Endothelial cell of umbilical vein (primary cell): Measurements from ENCODE around the gene FHOD1. TPM values are rescaled to one million over a fixed set of nuclear protein-coding genes. Genes with fewer than 3 reads are reported as not detected.

Experiments
- BruUV-seq: library from RNA; stranded (reverse); fragments of 400-500 nt; replicated peaks from 2 replicates; lab custom pipeline; 2021; lab: Mats Ljungman, UMichigan
- CTCF ChIA-PET: fragments of 300-600, 350-600 bp; sonication (Branson Sonifier 250); formaldehyde crosslinking; loops from one replicate; lab custom pipeline; 2021; ENCODE audit warnings: antibody characterized with exemption, inconsistent platforms; lab: Charles Lee
- POLR2A ChIA-PET: fragments of 300-600, 350-600 bp; sonication (Branson Sonifier 250); formaldehyde crosslinking; loops from one replicate; lab custom pipeline; 2021; ENCODE audit warnings: antibody characterized with exemption, inconsistent platforms; lab: Charles Lee
- DNase-seq: peaks from one replicate; pipeline ENCODE4 v3.0.0-alpha.2; 2011; ENCODE audit warnings: low read depth, low spot score
- FAIRE-seq: peaks from 2 replicates; lab custom pipeline; 2011; peaks lifted over from hg19 to GRCh38; lab: Jason Lieb, UNC
- H2AFZ ChIP-seq: 2 replicates; pipeline ENCODE4 v1.6.0; 2012; ENCODE audit warnings: low read depth, low read length, control low read depth, inconsistent platforms
- H3K27ac ChIP-seq: 2 replicates; pipeline ENCODE4 v1.5.1; 2011; ENCODE audit warnings: low read depth, mild to moderate bottlenecking, control low read depth, low read length, moderate library complexity; ENCODE audit not compliant: insufficient read depth
- H3K27me3 ChIP-seq, 2 experiments: 2 replicates each; pipeline versions ENCODE4 v1.6.0 to v1.6.1; 2011; ENCODE audit warnings: low read length in 2 of 2, mixed read lengths in 1 of 2; ENCODE audit not compliant: control insufficient read depth in 2 of 2, insufficient read depth in 2 of 2
- H3K36me3 ChIP-seq, 2 experiments: 2 replicates in 1 of 2; 3 replicates in 1 of 2; pipeline ENCODE4 v1.5.1; 2011; ENCODE audit warnings: low read length in 2 of 2, mild to moderate bottlenecking in 1 of 2, moderate library complexity in 1 of 2; ENCODE audit not compliant: control insufficient read depth in 2 of 2, insufficient read depth in 2 of 2; ENCODE audit errors: extremely low read depth in 1 of 2
- H3K4me1 ChIP-seq: 3 replicates; pipeline ENCODE4 v1.5.1; 2011; ENCODE audit warnings: mild to moderate bottlenecking, low read length; ENCODE audit not compliant: control insufficient read depth, insufficient read depth; ENCODE audit errors: extremely low read depth
- H3K4me2 ChIP-seq: 2 replicates; pipeline ENCODE4 v1.6.1; 2011; ENCODE audit warnings: low read length, control low read depth, mixed read lengths; ENCODE audit not compliant: insufficient read depth
- H3K4me3 ChIP-seq, 3 experiments: fragments of 200-600 bp in 1 of 3; sonication (generic), shearing (Covaris generic) in 1 of 3; replicated peaks in 1 of 3; 2 replicates each; pipeline ENCODE4 v1.5.1; 2011 to 2016; ENCODE audit warnings: control low read depth in 3 of 3, low read length in 3 of 3, mild to moderate bottlenecking in 2 of 3, inconsistent platforms in 1 of 3, low read depth in 1 of 3, moderate library complexity in 1 of 3; ENCODE audit not compliant: insufficient read depth in 1 of 3
- H3K79me2 ChIP-seq: 2 replicates; pipeline ENCODE4 v1.6.0; 2012; ENCODE audit warnings: low read length, inconsistent platforms; ENCODE audit not compliant: control insufficient read depth, insufficient read depth
- H3K9ac ChIP-seq: replicated peaks from 2 replicates; pipeline ENCODE3; 2011; ENCODE audit warnings: low read length, control low read depth; ENCODE audit not compliant: insufficient read depth; ENCODE audit errors: extremely low read depth
- H3K9me1 ChIP-seq: replicated peaks from 3 replicates; pipeline ENCODE4 v1.6.0; 2011; ENCODE audit warnings: mild to moderate bottlenecking, low read length; ENCODE audit not compliant: control insufficient read depth, insufficient read depth; ENCODE audit errors: extremely low read depth
- H3K9me3 ChIP-seq: replicated peaks from 2 replicates; pipeline ENCODE4 v1.5.1; 2012; ENCODE audit warnings: low read length, inconsistent platforms; ENCODE audit not compliant: control insufficient read depth, insufficient read depth
- H4K20me1 ChIP-seq: replicated peaks from 2 replicates; pipeline ENCODE3; 2011; ENCODE audit warnings: mild to moderate bottlenecking, low read length; ENCODE audit not compliant: control insufficient read depth, insufficient read depth; ENCODE audit errors: extremely low read depth
- FOS ChIP-seq: IDR thresholded peaks from 2 replicates; pipeline ENCODE4 v1.6.1; 2011; ENCODE audit warnings: mild to moderate bottlenecking, low read length, moderate library complexity, borderline replicate concordance; ENCODE audit not compliant: insufficient read depth
- GATA2 ChIP-seq: IDR thresholded peaks from 2 replicates; pipeline ENCODE4 v1.7.0; 2011; ENCODE audit warnings: low read depth, mild to moderate bottlenecking, moderate library complexity, mixed read lengths, low read length; ENCODE audit not compliant: insufficient read length, insufficient read depth
- JUN ChIP-seq: IDR thresholded peaks from 2 replicates; pipeline ENCODE4 v1.6.1; 2011; ENCODE audit warnings: borderline replicate concordance, low read depth; ENCODE audit not compliant: insufficient read length, insufficient read depth
- MAX ChIP-seq: IDR thresholded peaks from 2 replicates; pipeline ENCODE4 v1.6.1; 2011; ENCODE audit not compliant: insufficient read depth, insufficient read length
- MYC ChIP-seq: IDR thresholded peaks from one replicate; pipeline ENCODE4 v1.6.1; 2011; ENCODE audit warnings: mild to moderate bottlenecking, low read depth, low read length
- POLR2A ChIP-seq: IDR thresholded peaks from 2 replicates; pipeline ENCODE4 v1.6.1; 2012; ENCODE audit warnings: low read depth, mild to moderate bottlenecking, control low read depth, low read length
- POLR2AphosphoS5 ChIP-seq: IDR thresholded peaks from 2 replicates; pipeline ENCODE4 v1.6.1; 2012; ENCODE audit warnings: low read depth, mild to moderate bottlenecking, control low read depth, low read length, moderate library complexity; ENCODE audit not compliant: insufficient read depth
- dilution Hi-C: fragments of 300-500 bp; cut with MboI; formaldehyde crosslinking; loops from one replicate; pipeline ENCODE4 v1.15.0; 2019; ENCODE audit warnings: low sequenced_read_pairs; ENCODE audit not compliant: extremely low pct_ligation_motif_present
- intact Hi-C: fragments of 100-400 bp; cut with micrococcal nuclease; formaldehyde crosslinking; loops from one replicate; pipeline ENCODE4 v1.10.0; 2022
- polyA plus RNA-seq, 4 experiments: library from polyadenylated mRNA; depleted of rRNA in 3 of 4; stranded (reverse) in 3 of 4; unstranded in 1 of 4; fragments of >200 nt; gene quantifications; 2 replicates each; pipeline versions ENCODE4 v1.2.1 to v1.2.3, GENCODE V29; 2011 to 2012; ENCODE audit warnings: missing spikeins in 1 of 4
- total RNA-seq: library from RNA; stranded (reverse); gene quantifications from 2 replicates; pipeline ENCODE4 v1.2.3, GENCODE V29; 2021
- TF ChIP-seq, protein P1 (sequence below), 2 donors: IDR thresholded peaks; 1 replicate in 1 of 2; 2 replicates in 1 of 2; pipeline ENCODE4 v1.5.1; 2011; ENCODE audit warnings: low read length in 2 of 2, mild to moderate bottlenecking in 2 of 2, moderate library complexity in 2 of 2, control low read depth in 1 of 2, inconsistent platforms in 1 of 2, low read depth in 1 of 2; ENCODE audit not compliant: insufficient read depth in 1 of 2; ENCODE audit errors: extremely low read depth in 1 of 2

Gene FHOD1
- total and polyA plus RNA-seq, 2 donors (not counting 3 experiments of a cell fraction or from before 2014, with no cell fraction given) = 63.6 to 124 TPM

DNA sequence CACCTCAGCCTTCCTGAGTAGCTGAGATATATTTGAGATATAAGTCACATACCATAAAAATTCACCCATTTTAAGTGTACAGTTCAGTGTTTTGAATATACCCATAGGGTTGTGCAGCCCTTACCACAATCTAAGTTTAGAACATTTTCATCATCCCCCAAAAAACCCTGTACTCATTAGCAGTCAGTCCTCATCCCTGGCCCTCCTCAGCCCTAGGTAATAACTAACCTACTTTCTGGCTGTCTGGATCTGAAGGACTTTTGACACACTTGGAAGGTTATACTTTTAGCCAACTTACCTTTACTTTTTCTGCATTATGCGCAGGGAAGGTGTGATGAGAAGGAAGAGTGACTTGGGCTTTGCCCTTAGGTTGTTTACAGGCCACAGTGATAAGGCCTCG is 28.0 kb upstream of the FHOD1 start:
- DNase-seq = no peak
- Histone ChIP-seq H3K27me3 (no peaks in the 10 kb centered on the region), H3K4me2 (no peak overlapping the region), H3K9ac (no peak overlapping the region), H3K79me2 (peaks cover 9% of the 10 kb centered on the region), H3K9me1 (no peaks in the 10 kb centered on the region), H3K9me3 (no peaks in the 10 kb centered on the region), H4K20me1 (no peaks in the 10 kb centered on the region), H3K4me1 (peaks cover 21% of the 10 kb centered on the region), H3K36me3 (peaks cover 0 to 3% of the 10 kb centered on the region in 2 experiments), H3K27ac (no peak overlapping the region), H3K4me3 (no peak overlapping the region), H2AFZ (no peak overlapping the region)
- dilution Hi-C loops (no loop called here), intact Hi-C loops (loop anchor here (5.0 kb wide), 2 partner anchors 72 to 192 kb away; no protein-coding TSS in a partner anchor)
- BruUV-seq = no TSS peak
- FAIRE-seq = no peak
- TF ChIP-seq GATA2 (no peak), JUN (no peak)
- ChIA-PET POLR2A (no interaction called here), CTCF (no interaction called here)

DNA sequence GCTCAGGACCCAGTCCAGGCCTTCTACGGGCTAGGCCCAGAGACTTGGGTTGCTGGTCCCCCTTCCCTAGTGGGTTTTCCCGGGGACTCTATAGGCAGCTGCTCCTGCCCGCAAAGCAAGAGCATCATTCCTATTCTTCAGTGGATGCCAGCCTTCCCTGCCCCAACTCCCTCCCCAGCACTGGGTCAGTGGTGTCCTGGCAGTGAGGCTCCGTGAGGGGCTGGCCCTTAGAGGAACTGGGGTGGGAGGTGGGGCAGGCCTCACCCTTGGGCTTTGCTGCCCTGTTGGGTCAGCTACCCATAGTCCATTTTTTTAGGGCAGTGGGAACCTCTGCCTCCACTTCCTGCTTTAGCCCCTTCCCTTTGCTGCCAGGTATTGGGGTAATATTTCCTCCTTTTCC is 24.2 kb upstream of the FHOD1 start:
- H3K9me3 ChIP-seq = no peaks in the 10 kb centered on the region
- H3K27me3 ChIP-seq = no peaks in the 10 kb centered on the region
- no peaks in the 10 kb centered on the region for H3K9me1 ChIP-seq
- H3K36me3 ChIP-seq = peaks cover 0 to 2% of the 10 kb centered on the region in 2 experiments
- FAIRE-seq (no peak), DNase-seq (no peak)
- ChIA-PET CTCF (interaction anchor here (2.2 to 4.5 kb wide), 2 partner anchors 11 to 128 kb away, joined by 9 to 20 read pairs; no protein-coding TSS in a partner anchor), POLR2A (no interaction called here)
- dilution Hi-C loops (no loop called here), intact Hi-C loops (no loop called here)
- H3K4me2 ChIP-seq = no peak overlapping the region
- peaks cover 4% of the 10 kb centered on the region for H3K79me2 ChIP-seq
- no peak overlapping the region for H3K4me3 ChIP-seq
- no peaks in the 10 kb centered on the region for H4K20me1 ChIP-seq
- TF ChIP-seq MYC (no peak), GATA2 (no peak), POLR2A (no peak), POLR2AphosphoS5 (no peak), FOS (no peak), MAX (no peak), JUN (no peak)
- TF ChIP-seq, protein P1, sequence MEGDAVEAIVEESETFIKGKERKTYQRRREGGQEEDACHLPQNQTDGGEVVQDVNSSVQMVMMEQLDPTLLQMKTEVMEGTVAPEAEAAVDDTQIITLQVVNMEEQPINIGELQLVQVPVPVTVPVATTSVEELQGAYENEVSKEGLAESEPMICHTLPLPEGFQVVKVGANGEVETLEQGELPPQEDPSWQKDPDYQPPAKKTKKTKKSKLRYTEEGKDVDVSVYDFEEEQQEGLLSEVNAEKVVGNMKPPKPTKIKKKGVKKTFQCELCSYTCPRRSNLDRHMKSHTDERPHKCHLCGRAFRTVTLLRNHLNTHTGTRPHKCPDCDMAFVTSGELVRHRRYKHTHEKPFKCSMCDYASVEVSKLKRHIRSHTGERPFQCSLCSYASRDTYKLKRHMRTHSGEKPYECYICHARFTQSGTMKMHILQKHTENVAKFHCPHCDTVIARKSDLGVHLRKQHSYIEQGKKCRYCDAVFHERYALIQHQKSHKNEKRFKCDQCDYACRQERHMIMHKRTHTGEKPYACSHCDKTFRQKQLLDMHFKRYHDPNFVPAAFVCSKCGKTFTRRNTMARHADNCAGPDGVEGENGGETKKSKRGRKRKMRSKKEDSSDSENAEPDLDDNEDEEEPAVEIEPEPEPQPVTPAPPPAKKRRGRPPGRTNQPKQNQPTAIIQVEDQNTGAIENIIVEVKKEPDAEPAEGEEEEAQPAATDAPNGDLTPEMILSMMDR (IDR thresholded peaks at IDR 0.05; ENCODE audit: extremely low read depth in 1 of 2, insufficient read depth in 1 of 2, low read depth in 1 of 2, low read length in 2 of 2) = no peak
- no TSS peak for BruUV-seq
- H3K4me1 ChIP-seq = peaks cover 23% of the 10 kb centered on the region
- H3K27ac ChIP-seq = no peak overlapping the region
- H2AFZ ChIP-seq = no peak overlapping the region
- H3K9ac ChIP-seq = no peak overlapping the region
